ENCODE measurements around the gene BAZ2A. TPM values are rescaled to one million over a fixed set of nuclear protein-coding genes. Genes with fewer than 3 reads are reported as not detected.

The BAZ2A gene
- total RNA-seq, 1 experiment from 2014 or later: 131 TPM

GRCh38 chr12:56546680-56547079 lies 83.4 kb downstream of the BAZ2A start:
- intact Hi-C loops (cut with micrococcal nuclease; ENCODE audit: unreplicated experiment) (no loop called here), in situ Hi-C loops (cut with HindIII; ENCODE audit: low pct_unique_long_range_greater_than_20kb, low sequenced_read_pairs) (no loop called here)
- ATAC-seq (no peak), DNase-seq (ENCODE audit: low read depth, low spot score) (no peak)
- H3K36me3 ChIP-seq (ENCODE audit: control insufficient read depth, insufficient read depth, low read length): no peaks in the 10 kb centered on the region
- H3K4me1 ChIP-seq (ENCODE audit: control insufficient read depth, insufficient read depth, low read length): no peaks in the 10 kb centered on the region
- CTCF ChIA-PET: no interaction called here
- TF ChIP-seq TCF7L2 (IDR thresholded peaks at IDR 0.05; ENCODE audit: low read depth, low read length): no peak
- no peak for TF ChIP-seq POLR2AphosphoS5 (IDR thresholded peaks at IDR 0.05; ENCODE audit: low read depth, low read length)
- TF ChIP-seq SIN3A (IDR thresholded peaks at IDR 0.05; ENCODE audit: borderline replicate concordance, insufficient read depth, low read depth, low read length): no peak
- TF ChIP-seq, protein P1, sequence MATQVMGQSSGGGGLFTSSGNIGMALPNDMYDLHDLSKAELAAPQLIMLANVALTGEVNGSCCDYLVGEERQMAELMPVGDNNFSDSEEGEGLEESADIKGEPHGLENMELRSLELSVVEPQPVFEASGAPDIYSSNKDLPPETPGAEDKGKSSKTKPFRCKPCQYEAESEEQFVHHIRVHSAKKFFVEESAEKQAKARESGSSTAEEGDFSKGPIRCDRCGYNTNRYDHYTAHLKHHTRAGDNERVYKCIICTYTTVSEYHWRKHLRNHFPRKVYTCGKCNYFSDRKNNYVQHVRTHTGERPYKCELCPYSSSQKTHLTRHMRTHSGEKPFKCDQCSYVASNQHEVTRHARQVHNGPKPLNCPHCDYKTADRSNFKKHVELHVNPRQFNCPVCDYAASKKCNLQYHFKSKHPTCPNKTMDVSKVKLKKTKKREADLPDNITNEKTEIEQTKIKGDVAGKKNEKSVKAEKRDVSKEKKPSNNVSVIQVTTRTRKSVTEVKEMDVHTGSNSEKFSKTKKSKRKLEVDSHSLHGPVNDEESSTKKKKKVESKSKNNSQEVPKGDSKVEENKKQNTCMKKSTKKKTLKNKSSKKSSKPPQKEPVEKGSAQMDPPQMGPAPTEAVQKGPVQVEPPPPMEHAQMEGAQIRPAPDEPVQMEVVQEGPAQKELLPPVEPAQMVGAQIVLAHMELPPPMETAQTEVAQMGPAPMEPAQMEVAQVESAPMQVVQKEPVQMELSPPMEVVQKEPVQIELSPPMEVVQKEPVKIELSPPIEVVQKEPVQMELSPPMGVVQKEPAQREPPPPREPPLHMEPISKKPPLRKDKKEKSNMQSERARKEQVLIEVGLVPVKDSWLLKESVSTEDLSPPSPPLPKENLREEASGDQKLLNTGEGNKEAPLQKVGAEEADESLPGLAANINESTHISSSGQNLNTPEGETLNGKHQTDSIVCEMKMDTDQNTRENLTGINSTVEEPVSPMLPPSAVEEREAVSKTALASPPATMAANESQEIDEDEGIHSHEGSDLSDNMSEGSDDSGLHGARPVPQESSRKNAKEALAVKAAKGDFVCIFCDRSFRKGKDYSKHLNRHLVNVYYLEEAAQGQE (IDR thresholded peaks at IDR 0.05; ENCODE audit: insufficient read depth in 1 of 2, low read depth in 2 of 2, low read length in 1 of 2): no peak
- no peak for TF ChIP-seq CTCF (IDR thresholded peaks at IDR 0.05)
- H3K27me3 ChIP-seq (ENCODE audit: control insufficient read depth, insufficient read depth, low read length): no peaks in the 10 kb centered on the region
- no peak overlapping the region for H3K27ac ChIP-seq (ENCODE audit: low read length)
- BruUV-seq (replicated peaks): no TSS peak
- no peak overlapping the region for H3K4me3 ChIP-seq (ENCODE audit: low read depth in 2 of 2, low read length in 2 of 2)
- no peaks in the 10 kb centered on the region for H3K9me3 ChIP-seq (ENCODE audit: control insufficient read depth, insufficient read depth, low read depth, low read length)
- POLR2A ChIA-PET: no interaction called here

Other genes with a start within 250 kb of the BAZ2A start
- gene TIMELESS, start 180.9 kb downstream of the BAZ2A start, total RNA-seq (2021; ENCODE audit: unreplicated experiment): 46.2 TPM
- gene MIP, start 175.7 kb downstream of the BAZ2A start, total RNA-seq (2021; ENCODE audit: unreplicated experiment): not detected
- 3.7 TPM for gene SPRYD4, start 161.7 kb downstream of the BAZ2A start, total RNA-seq (2021; ENCODE audit: unreplicated experiment)
- 1.3 TPM for gene GLS2, start 142.2 kb downstream of the BAZ2A start, total RNA-seq (2021; ENCODE audit: unreplicated experiment)
- 18.2 TPM for gene RBMS2, start 108.5 kb downstream of the BAZ2A start, total RNA-seq (2021; ENCODE audit: unreplicated experiment)
- gene ATP5F1B, start 15.7 kb upstream of the BAZ2A start, total RNA-seq (2021; ENCODE audit: unreplicated experiment): 999 TPM
- gene PTGES3, start 58.0 kb upstream of the BAZ2A start, total RNA-seq (2021; ENCODE audit: unreplicated experiment): 339 TPM
- gene NACA, start 95.0 kb upstream of the BAZ2A start, total RNA-seq (2021; ENCODE audit: unreplicated experiment): 716 TPM
- 25.0 TPM for gene PRIM1, start 122.0 kb upstream of the BAZ2A start, total RNA-seq (2021; ENCODE audit: unreplicated experiment)
- gene HSD17B6, start 133.0 kb upstream of the BAZ2A start, total RNA-seq (2021; ENCODE audit: unreplicated experiment): 1.7 TPM

All from Panc1 (cell line).